ENCODE data around the gene MRPL16.

Gene MRPL16

DNA sequence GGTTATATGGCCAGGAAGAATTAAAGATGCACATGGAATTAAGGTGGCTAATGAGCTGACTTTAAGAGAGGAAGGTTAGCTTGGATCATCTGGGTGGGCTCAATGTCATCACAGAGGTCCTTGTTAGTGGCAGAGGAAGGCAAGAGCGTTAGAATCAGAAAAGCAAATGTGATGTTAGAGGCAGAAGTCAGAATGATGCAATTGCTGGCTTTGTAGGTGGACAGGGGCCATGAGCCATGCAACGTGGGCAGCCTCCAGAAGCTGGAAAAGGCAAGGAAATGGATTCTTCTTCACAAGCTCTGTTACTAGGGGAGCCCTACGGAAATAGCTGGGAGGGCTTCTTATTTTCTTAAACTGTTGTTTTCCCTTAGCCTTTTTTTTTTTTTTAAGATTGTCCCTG is 37.0 kb upstream of the MRPL16 start:
- H3K9me2 ChIP-seq (ENCODE audit: low read depth, low read length): no peaks in the 10 kb centered on the region
- H3K4me1 ChIP-seq (ENCODE audit: insufficient read depth, low read length, severe bottlenecking): no peaks in the 10 kb centered on the region
- H3K4me3 ChIP-seq (ENCODE audit: low read depth, low read length, poor library complexity, severe bottlenecking): no peak overlapping the region
- H3K27ac ChIP-seq (ENCODE audit: low read depth, low read length, poor library complexity, severe bottlenecking): no peak overlapping the region
- no peak overlapping the region for H3K4me2 ChIP-seq (ENCODE audit: low read length)
- H3K79me2 ChIP-seq (ENCODE audit: insufficient read depth, low read length): no peaks in the 10 kb centered on the region
- H3F3A ChIP-seq (ENCODE audit: insufficient read depth, low read length): no peaks in the 10 kb centered on the region
- no peak overlapping the region for H3K9ac ChIP-seq (ENCODE audit: low read length)
- no peaks in the 10 kb centered on the region for H3K27me3 ChIP-seq (ENCODE audit: insufficient read depth, low read length)
- no peaks in the 10 kb centered on the region for H4K20me1 ChIP-seq (ENCODE audit: insufficient read depth, low read length)
- no peaks in the 10 kb centered on the region for H3K9me3 ChIP-seq (ENCODE audit: low read length)
- no peaks in the 10 kb centered on the region for H3K36me3 ChIP-seq (ENCODE audit: insufficient read depth, low read length)
- TF ChIP-seq EZH2 (IDR thresholded peaks at IDR 0.05; ENCODE audit: borderline replicate concordance, low read length): no peak
- TF ChIP-seq, protein P1, sequence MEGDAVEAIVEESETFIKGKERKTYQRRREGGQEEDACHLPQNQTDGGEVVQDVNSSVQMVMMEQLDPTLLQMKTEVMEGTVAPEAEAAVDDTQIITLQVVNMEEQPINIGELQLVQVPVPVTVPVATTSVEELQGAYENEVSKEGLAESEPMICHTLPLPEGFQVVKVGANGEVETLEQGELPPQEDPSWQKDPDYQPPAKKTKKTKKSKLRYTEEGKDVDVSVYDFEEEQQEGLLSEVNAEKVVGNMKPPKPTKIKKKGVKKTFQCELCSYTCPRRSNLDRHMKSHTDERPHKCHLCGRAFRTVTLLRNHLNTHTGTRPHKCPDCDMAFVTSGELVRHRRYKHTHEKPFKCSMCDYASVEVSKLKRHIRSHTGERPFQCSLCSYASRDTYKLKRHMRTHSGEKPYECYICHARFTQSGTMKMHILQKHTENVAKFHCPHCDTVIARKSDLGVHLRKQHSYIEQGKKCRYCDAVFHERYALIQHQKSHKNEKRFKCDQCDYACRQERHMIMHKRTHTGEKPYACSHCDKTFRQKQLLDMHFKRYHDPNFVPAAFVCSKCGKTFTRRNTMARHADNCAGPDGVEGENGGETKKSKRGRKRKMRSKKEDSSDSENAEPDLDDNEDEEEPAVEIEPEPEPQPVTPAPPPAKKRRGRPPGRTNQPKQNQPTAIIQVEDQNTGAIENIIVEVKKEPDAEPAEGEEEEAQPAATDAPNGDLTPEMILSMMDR (IDR thresholded peaks at IDR 0.05; ENCODE audit: low read length): no peak
- H2AFZ ChIP-seq (ENCODE audit: low read length): no peak overlapping the region

- Histone ChIP-seq H3K9me3 (ENCODE audit: low read length) (no peaks in the 10 kb centered on the region), H3K9me2 (ENCODE audit: low read depth, low read length) (no peaks in the 10 kb centered on the region), H3K4me3 (ENCODE audit: low read depth, low read length, poor library complexity, severe bottlenecking) (no peak overlapping the region), H3K27me3 (ENCODE audit: insufficient read depth, low read length) (no peaks in the 10 kb centered on the region), H3F3A (ENCODE audit: insufficient read depth, low read length) (no peaks in the 10 kb centered on the region), H4K20me1 (ENCODE audit: insufficient read depth, low read length) (no peaks in the 10 kb centered on the region), H3K27ac (ENCODE audit: low read depth, low read length, poor library complexity, severe bottlenecking) (no peak overlapping the region), H3K36me3 (ENCODE audit: insufficient read depth, low read length) (no peaks in the 10 kb centered on the region), H3K79me2 (ENCODE audit: insufficient read depth, low read length) (no peaks in the 10 kb centered on the region), H2AFZ (ENCODE audit: low read length) (no peak overlapping the region), H3K9ac (ENCODE audit: low read length) (no peak overlapping the region), H3K4me1 (ENCODE audit: insufficient read depth, low read length, severe bottlenecking) (no peaks in the 10 kb centered on the region), H3K4me2 (ENCODE audit: low read length) (no peak overlapping the region)
- no peak for TF ChIP-seq EZH2 (IDR thresholded peaks at IDR 0.05; ENCODE audit: borderline replicate concordance, low read length)
- TF ChIP-seq, protein P1 (IDR thresholded peaks at IDR 0.05; ENCODE audit: low read length): no peak
Observed at GRCh38 chr11:59846556-59846955, 36.0 kb upstream of the MRPL16 start.

DNA sequence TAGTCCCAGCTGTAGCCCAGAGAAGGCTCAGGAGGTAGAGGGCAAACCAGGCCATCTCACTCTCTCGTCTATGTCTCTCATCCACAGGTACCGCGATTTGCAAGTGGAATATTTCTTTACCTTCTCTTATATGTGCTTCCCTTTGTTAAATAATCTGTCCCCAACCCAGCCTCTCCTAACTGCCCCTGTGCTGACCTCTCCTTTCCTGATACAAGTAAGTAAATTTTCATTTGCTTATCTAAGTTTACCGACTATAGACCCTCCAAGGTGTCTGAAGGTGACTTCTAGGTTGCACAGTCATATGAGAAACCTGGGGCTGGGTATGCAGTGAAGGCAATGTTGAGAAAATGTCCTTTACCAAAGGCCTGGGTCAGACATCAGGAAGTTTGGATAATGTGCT is 34.8 kb upstream of the MRPL16 start, which contains the start of gene CBLIF:
Gene CBLIF (minus strand): TSS at position 101 of the 400 bp plus-strand sequence. CDS start 46 bp downstream, at position 55.
- no peak for TF ChIP-seq EZH2 (IDR thresholded peaks at IDR 0.05; ENCODE audit: borderline replicate concordance, low read length)
- TF ChIP-seq, protein P1 (IDR thresholded peaks at IDR 0.05; ENCODE audit: low read length): no peak

More for the DNA sequence above, 34.8 kb upstream of the MRPL16 start, which contains the start of gene CBLIF:
- H3K27me3 ChIP-seq (ENCODE audit: insufficient read depth, low read length): no peaks in the 10 kb centered on the region
- H3K4me1 ChIP-seq (ENCODE audit: insufficient read depth, low read length, severe bottlenecking): no peaks in the 10 kb centered on the region
- H3K4me3 ChIP-seq (ENCODE audit: low read depth, low read length, poor library complexity, severe bottlenecking): no peak within 1 kb of the TSS
- H3F3A ChIP-seq (ENCODE audit: insufficient read depth, low read length): no peaks in the 10 kb centered on the region
- no peaks in the 10 kb centered on the region for H3K9me3 ChIP-seq (ENCODE audit: low read length)
- H3K27ac ChIP-seq (ENCODE audit: low read depth, low read length, poor library complexity, severe bottlenecking): no peak within 1 kb of the TSS
- no peaks in the 10 kb centered on the region for H4K20me1 ChIP-seq (ENCODE audit: insufficient read depth, low read length)
- no peak within 1 kb of the TSS for H2AFZ ChIP-seq (ENCODE audit: low read length)
- no peak within 1 kb of the TSS for H3K4me2 ChIP-seq (ENCODE audit: low read length)
- H3K79me2 ChIP-seq (ENCODE audit: insufficient read depth, low read length): no peaks in the 10 kb centered on the region
- H3K9ac ChIP-seq (ENCODE audit: low read length): no peak within 1 kb of the TSS
- H3K36me3 ChIP-seq (ENCODE audit: insufficient read depth, low read length): no peaks in the 10 kb centered on the region
- H3K9me2 ChIP-seq (ENCODE audit: low read depth, low read length): no peaks in the 10 kb centered on the region

All from OCI-LY1 (cell line).